ENCODE measurements around the gene KANK3.
"Not testable (repeated sequence)": the region's sequence is repeated elsewhere in the genome, so short reads cannot be mapped to it uniquely, and the experiment has no call there.

The KANK3 gene

DNA sequence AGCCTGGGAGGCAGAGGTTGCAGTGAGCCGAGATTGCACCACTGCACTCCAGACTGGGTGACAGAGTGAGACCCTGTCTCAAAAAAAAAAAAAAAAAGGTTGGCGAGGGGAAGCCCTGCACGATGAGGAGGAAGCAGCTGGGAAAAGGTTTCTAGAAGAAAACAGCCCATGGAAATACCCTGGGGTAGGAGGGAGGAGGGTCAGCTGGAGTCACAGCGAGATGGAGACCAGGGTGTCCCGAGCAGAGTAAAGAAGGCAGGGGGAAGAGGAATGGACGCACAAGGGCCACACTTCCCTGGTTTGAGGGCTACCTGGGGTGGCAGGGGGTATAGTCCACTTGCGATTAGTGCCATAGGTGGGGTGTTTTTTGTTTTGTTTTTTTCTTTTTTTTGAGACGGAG, 6.4 kb downstream of the KANK3 start:
- no peak for FAIRE-seq

GRCh38 chr19:8336072-8336569, 6.9 kb downstream of the KANK3 start:
- FAIRE-seq: no peak

DNA sequence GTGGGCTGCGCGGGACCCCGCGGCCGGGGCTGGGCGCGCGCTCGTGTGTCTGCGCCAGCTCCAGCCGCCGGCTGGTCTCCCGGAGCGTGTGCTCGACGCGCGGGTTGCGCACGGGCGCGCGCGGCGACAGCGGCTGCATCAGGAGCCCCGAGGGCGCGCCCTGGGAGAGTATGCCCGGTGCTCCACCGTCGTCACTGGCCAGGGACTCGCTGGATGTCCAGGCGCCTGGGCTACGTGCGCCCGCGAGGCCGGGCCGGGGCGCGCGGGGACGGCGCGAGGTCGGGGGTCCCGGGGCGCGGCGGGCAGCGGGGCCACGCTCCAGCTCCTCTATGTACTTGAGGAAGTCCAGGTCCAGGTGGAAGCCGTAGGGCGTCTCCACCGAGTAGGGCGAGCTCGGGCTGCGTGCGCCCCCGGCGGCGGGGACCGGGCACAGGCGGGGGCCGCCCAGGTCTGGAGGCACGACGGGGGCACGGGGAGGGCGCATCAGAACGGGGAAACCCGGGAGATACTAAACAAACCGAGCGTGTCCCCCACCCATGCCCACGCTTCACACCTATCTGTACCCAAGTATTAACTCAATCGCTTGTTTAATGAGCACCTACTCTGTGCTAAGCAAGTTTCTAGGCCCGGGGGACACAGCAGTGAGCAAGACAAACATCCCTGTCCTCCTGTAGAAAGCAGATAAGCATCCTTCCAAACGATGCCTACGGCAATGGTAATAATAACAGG, 7.6 kb downstream of the KANK3 start:
- FAIRE-seq: no peak

GRCh38 chr19:8334458-8335342, 8.4 kb downstream of the KANK3 start:
- no peak for FAIRE-seq

- no peak for FAIRE-seq
These were observed 9.2 kb downstream of the KANK3 start for GRCh38 chr19:8333767-8334457.

GRCh38 chr19:8332976-8333766, 9.9 kb downstream of the KANK3 start:
- FAIRE-seq: no peak

DNA sequence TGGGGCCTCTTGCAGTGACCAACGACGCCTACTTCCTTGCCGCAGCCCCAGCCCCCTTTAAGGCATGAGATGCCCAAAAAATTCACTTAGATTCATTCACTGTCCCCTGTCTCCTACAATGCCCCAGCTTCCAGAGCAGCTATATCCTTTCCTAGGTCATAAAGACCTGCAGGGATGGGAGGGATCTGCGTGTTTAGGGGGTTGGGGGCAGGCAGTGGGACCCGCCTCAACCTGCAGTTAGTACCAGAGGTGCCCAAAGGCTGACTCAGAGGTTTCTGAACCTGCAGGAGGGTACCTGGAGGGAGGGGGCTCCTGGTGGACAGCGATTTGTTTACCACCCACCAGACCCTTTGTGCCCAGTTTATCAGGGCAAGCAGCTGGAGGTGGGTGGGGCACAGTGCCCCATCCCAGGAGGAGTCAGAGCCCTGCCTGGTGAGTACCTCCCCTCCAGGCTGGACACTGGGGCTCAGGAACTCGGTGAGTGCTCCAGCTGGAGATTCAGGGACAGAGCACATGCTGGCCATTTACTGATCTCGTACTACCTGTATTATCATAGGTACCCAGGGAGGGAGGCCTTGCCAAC, 11.7 kb downstream of the KANK3 start:
- no peak for FAIRE-seq

GRCh38 chr19:8329996-8330395, 13.1 kb downstream of the KANK3 start:
- FAIRE-seq: no peak

DNA sequence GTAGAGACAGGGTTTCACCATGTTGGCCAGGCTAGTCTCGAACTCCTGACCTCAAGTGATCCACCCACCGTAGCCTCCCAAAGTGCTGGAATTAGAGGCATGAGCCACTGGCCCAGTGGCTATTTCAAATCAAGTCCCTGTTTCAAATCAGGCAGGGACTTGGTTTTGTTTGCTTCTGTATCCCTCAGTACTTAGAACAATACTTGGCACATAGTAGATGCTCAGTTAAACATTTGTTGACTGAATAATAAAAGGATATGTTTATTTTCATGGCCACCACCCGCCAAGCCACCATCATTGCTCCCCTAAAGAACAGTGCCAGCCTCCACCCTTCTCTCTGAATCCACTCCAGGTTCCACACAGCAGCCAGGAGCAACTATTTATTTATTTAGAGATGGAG, 17.6 kb downstream of the KANK3 start:
- no peak for FAIRE-seq

DNA sequence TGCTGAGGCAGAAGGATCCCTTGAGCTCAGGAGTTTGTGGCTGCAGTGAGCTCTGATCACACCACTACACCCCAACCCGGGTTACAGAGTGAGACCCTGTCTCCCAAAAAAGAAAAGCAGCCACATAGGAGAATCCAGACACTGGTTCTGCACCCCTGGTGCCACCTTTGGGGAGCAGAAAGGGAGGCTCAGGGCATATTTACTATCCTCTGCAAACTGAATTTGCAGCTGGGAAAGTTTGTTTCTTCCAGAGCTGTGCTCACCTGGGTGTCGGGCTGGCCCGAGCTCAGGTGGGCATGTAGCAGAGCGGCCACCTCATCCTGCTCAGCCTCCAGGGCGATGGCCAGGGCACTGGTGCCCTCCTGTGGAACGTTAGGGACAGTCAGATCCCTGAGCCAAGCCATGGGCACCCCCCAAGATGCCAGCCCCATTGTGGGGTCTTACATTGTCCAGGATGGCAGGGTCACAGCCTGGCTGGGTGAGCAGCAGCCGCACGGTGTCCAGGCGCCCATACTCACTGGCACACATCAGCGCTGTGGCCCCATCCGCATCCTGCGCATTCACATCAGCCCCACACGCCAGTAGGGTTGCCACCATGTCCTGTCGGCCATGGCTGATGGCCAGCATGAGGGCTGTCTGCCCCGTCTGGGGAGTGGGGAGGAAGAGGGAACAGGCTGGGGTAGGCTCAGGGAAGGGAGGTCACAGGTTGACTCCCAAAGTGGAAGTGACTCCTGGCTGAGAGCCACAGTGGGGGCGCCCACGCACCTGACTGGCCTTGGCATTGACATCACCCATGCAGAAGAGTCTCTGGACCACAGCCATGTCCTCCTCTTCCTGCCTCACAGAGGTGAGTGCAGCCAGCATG, 18.6 kb downstream of the KANK3 start:
- no peak for FAIRE-seq

GRCh38 chr19:8323781-8324185, 19.3 kb downstream of the KANK3 start:
- FAIRE-seq: no peak

GRCh38 chr19:8322638-8322997, 20.4 kb downstream of the KANK3 start:
- FAIRE-seq: no peak

- no peak for FAIRE-seq
These were observed 20.9 kb downstream of the KANK3 start for GRCh38 chr19:8321986-8322637.

DNA sequence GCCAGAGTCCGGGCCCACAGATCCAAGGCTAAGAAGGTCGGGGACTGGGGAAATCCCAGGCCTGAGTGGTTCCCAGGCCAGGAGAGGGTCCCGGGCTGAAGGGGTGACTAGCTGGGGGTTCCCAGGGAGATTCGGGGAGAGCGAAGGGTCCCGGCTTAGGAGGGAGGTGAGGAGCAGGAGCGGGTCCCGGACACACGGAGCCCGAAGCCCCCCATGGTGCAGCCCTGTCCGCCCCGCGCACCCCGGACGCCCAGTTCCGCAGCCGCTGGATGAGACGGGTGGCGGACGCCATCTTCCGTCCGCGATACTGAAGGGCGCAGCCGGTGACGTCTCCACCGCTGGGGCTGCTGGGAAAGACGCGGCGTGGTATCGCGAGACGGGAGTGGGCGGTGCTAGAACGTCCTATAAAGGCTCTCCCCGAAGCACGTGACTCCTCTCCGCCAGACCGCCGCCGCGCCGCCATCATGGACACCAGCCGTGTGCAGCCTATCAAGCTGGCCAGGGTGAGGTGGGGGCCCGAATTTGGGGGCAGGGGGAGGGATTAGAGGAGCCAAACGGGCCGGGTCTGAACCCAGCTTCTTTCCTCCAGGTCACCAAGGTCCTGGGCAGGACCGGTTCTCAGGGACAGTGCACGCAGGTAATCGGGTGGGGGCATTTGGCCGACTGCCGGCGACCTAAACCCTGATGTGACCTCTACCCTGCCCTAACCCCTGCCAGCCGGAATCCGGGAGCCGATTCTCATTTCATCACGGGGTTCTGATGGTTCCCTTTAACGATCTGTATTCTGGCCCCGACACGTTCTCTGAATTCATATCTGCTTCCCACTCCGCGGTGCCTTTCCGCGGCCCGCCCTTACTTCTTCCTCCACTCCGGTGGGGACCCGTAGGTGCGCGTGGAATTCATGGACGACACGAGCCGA, 21.7 kb downstream of the KANK3 start, which contains the start of the genes NDUFA7 and RPS28:
Gene NDUFA7 (minus strand): TSS at position 309 of the 919 bp plus-strand sequence. CDS start 17 bp downstream, at position 292.
Gene RPS28 (plus strand): TSS at position 430 of the 919 bp plus-strand sequence. CDS start 35 bp downstream, at position 465.
- FAIRE-seq: peak; percentile 23

GRCh38 chr19:8320564-8321066, 22.4 kb downstream of the KANK3 start:
- no peak for FAIRE-seq

- no peak for FAIRE-seq
These were observed 23.1 kb downstream of the KANK3 start for GRCh38 chr19:8319807-8320520.

GRCh38 chr19:8318835-8319234, 24.2 kb downstream of the KANK3 start:
- FAIRE-seq: not testable (repeated sequence)

Data from endometrium (tissue), 2 donors.